Stomach smooth muscle (tissue), 2 donors: Measurements from ENCODE around the gene CXCL10.
"Not testable (repeated sequence)": the region's sequence is repeated elsewhere in the genome, so short reads cannot be mapped to it uniquely, and the experiment has no call there.

Source experiments
- H3K27ac ChIP-seq: one replicate; pipeline ENCODE4 v1.7.0; 2013; ENCODE audit warnings: mild to moderate bottlenecking, low read length, inconsistent platforms
- H3K27me3 ChIP-seq, 2 donors: one replicate each; pipeline ENCODE4 v1.7.0; 2013; ENCODE audit warnings: low read length in 2 of 2; ENCODE audit not compliant: insufficient read depth in 2 of 2, control insufficient read depth in 1 of 2
- H3K36me3 ChIP-seq, 2 donors: one replicate each; pipeline ENCODE4 v1.7.0; 2013; ENCODE audit warnings: low read length in 2 of 2; ENCODE audit not compliant: control insufficient read depth in 2 of 2, insufficient read depth in 2 of 2
- H3K4me1 ChIP-seq: one replicate; pipeline ENCODE4 v1.7.0; 2013; ENCODE audit warnings: low read length; ENCODE audit not compliant: control insufficient read depth, insufficient read depth
- H3K4me3 ChIP-seq, 2 donors: one replicate each; pipeline ENCODE4 v1.7.0; 2013; ENCODE audit warnings: low read length in 2 of 2
- H3K9ac ChIP-seq, 2 donors: one replicate each; pipeline ENCODE4 v1.7.0; 2013; ENCODE audit warnings: low read length in 2 of 2, mild to moderate bottlenecking in 1 of 2
- H3K9me3 ChIP-seq, 2 donors: one replicate each; pipeline ENCODE4 v1.7.0; 2013; ENCODE audit warnings: low read length in 2 of 2; ENCODE audit not compliant: control insufficient read depth in 2 of 2
- donor health status: healthy.
- donor health status: Pancreatic carcinoma.

Gene CXCL10

GRCh38 chr4:76009311-76009710 is 14.0 kb downstream of the CXCL10 start:
- Histone ChIP-seq H3K4me1 (peaks cover 4% of the 10 kb centered on the region), H3K4me3 (no peak overlapping the region), H3K27ac (no peak overlapping the region), H3K9me3 (no peaks in the 10 kb centered on the region), H3K36me3 (no peaks in the 10 kb centered on the region), H3K9ac (no peak overlapping the region), H3K27me3 (no peaks in the 10 kb centered on the region)

- Histone ChIP-seq H3K4me1 (peaks cover under 1% of the 10 kb centered on the region), H3K27me3 (peaks cover 0 to 3% of the 10 kb centered on the region in 2 donors), H3K27ac (no peak within 1 kb of the TSS), H3K9ac (no peak within 1 kb of the TSS), H3K4me3 (no peak within 1 kb of the TSS), H3K36me3 (no peaks in the 10 kb centered on the region), H3K9me3 (no peaks in the 10 kb centered on the region)
These were observed 16.0 kb downstream of the CXCL10 start, which contains the start of gene CXCL9 for GRCh38 chr4:76007089-76007862. Gene CXCL9, minus strand, starts transcription at chr4:76007509. Its CDS starts 60 bp downstream, at chr4:76007449.

GRCh38 chr4:76003620-76004019 is 19.7 kb downstream of the CXCL10 start:
- Histone ChIP-seq H3K36me3 (no peaks in the 10 kb centered on the region), H3K27me3 (peaks cover 0 to 3% of the 10 kb centered on the region in 2 donors), H3K4me1 (no peaks in the 10 kb centered on the region), H3K4me3 (no peak overlapping the region), H3K9me3 (no peaks in the 10 kb centered on the region), H3K27ac (no peak overlapping the region), H3K9ac (no peak overlapping the region)

- Histone ChIP-seq H3K36me3 (no peaks in the 10 kb centered on the region), H3K4me1 (no peaks in the 10 kb centered on the region)
These were observed 20.3 kb downstream of the CXCL10 start for GRCh38 chr4:76003035-76003434.

GRCh38 chr4:76002176-76002575 is 21.1 kb downstream of the CXCL10 start:
- no peaks in the 10 kb centered on the region for H3K4me1 ChIP-seq
- H3K27me3 ChIP-seq = peaks cover 0 to 3% of the 10 kb centered on the region in 2 donors
- H3K9ac ChIP-seq = no peak overlapping the region
- no peaks in the 10 kb centered on the region for H3K36me3 ChIP-seq
- H3K4me3 ChIP-seq = no peak overlapping the region
- no peaks in the 10 kb centered on the region for H3K9me3 ChIP-seq
- H3K27ac ChIP-seq = no peak overlapping the region

More at GRCh38 chr4:76003035-76003434, 20.3 kb downstream of the CXCL10 start:
- Histone ChIP-seq H3K27ac (no peak overlapping the region), H3K4me3 (no peak overlapping the region), H3K9ac (no peak overlapping the region), H3K27me3 (peaks cover 0 to 3% of the 10 kb centered on the region in 2 donors), H3K9me3 (no peaks in the 10 kb centered on the region)

GRCh38 chr4:76001700-76002099 is 21.6 kb downstream of the CXCL10 start:
- H3K9ac ChIP-seq = no peak overlapping the region
- no peaks in the 10 kb centered on the region for H3K36me3 ChIP-seq
- H3K27ac ChIP-seq = no peak overlapping the region
- H3K27me3 ChIP-seq = peaks cover 0 to 3% of the 10 kb centered on the region in 2 donors
- H3K4me3 ChIP-seq = no peak overlapping the region
- no peaks in the 10 kb centered on the region for H3K4me1 ChIP-seq
- H3K9me3 ChIP-seq = no peaks in the 10 kb centered on the region

- Histone ChIP-seq H3K4me1 (no peaks in the 10 kb centered on the region), H3K9ac (no peak overlapping the region), H3K9me3 (no peaks in the 10 kb centered on the region), H3K27me3 (peaks cover 0 to 3% of the 10 kb centered on the region in 2 donors), H3K36me3 (no peaks in the 10 kb centered on the region), H3K4me3 (no peak overlapping the region), H3K27ac (no peak overlapping the region)
These were observed 23.0 kb downstream of the CXCL10 start for GRCh38 chr4:76000279-76000678.

GRCh38 chr4:75998525-75999147 is 24.7 kb downstream of the CXCL10 start:
- not testable (repeated sequence) for H3K4me3 ChIP-seq

GRCh38 chr4:75997946-75998345 is 25.4 kb downstream of the CXCL10 start:
- no peak overlapping the region for H3K27ac ChIP-seq
- no peak overlapping the region for H3K4me3 ChIP-seq
- H3K27me3 ChIP-seq = peaks cover 0 to 2% of the 10 kb centered on the region in 2 donors
- H3K4me1 ChIP-seq = no peaks in the 10 kb centered on the region
- no peak overlapping the region for H3K9ac ChIP-seq
- H3K9me3 ChIP-seq = no peaks in the 10 kb centered on the region
- H3K36me3 ChIP-seq = no peaks in the 10 kb centered on the region

More at GRCh38 chr4:75998525-75999147, 24.7 kb downstream of the CXCL10 start:
- H3K27me3 ChIP-seq, H3K27ac ChIP-seq, H3K9me3 ChIP-seq, H3K4me1 ChIP-seq, H3K36me3 ChIP-seq, H3K9ac ChIP-seq: not testable (repeated sequence)

- Histone ChIP-seq H3K27ac (no peak overlapping the region), H3K27me3 (no peaks in the 10 kb centered on the region), H3K4me3 (no peak overlapping the region), H3K9me3 (no peaks in the 10 kb centered on the region), H3K9ac (no peak overlapping the region), H3K4me1 (no peaks in the 10 kb centered on the region), H3K36me3 (no peaks in the 10 kb centered on the region)
These were observed 26.2 kb downstream of the CXCL10 start for GRCh38 chr4:75997081-75997480.

- H3K27ac ChIP-seq = no peak overlapping the region
- no peaks in the 10 kb centered on the region for H3K4me1 ChIP-seq
- no peaks in the 10 kb centered on the region for H3K36me3 ChIP-seq
- H3K9me3 ChIP-seq = no peaks in the 10 kb centered on the region
- H3K9ac ChIP-seq = no peak overlapping the region
- no peaks in the 10 kb centered on the region for H3K27me3 ChIP-seq
- no peak overlapping the region for H3K4me3 ChIP-seq
These were observed 27.6 kb downstream of the CXCL10 start for GRCh38 chr4:75995727-75996126.
